ENCODE data around the gene WNT11.

DNA sequence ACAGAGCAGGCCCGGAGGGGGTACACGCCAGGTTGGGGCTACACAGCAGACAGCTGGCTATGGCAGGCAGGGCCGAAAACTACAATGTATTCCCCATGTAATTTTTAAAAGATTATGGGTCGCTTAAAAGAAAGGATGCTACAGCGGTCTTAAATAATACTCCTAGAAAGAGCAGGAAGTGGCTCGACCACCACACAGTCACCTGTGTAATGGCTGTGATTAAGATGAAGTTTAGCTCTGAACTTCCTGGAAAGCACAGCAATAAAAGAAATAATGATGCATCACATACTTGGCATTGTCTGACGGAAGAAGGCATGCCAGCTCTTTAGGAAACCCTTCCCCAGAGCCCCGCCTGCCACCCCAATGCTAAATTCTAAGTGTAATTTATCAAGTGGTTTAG lies 32.6 kb downstream of the WNT11 start:
- TF ChIP-seq, protein P1, sequence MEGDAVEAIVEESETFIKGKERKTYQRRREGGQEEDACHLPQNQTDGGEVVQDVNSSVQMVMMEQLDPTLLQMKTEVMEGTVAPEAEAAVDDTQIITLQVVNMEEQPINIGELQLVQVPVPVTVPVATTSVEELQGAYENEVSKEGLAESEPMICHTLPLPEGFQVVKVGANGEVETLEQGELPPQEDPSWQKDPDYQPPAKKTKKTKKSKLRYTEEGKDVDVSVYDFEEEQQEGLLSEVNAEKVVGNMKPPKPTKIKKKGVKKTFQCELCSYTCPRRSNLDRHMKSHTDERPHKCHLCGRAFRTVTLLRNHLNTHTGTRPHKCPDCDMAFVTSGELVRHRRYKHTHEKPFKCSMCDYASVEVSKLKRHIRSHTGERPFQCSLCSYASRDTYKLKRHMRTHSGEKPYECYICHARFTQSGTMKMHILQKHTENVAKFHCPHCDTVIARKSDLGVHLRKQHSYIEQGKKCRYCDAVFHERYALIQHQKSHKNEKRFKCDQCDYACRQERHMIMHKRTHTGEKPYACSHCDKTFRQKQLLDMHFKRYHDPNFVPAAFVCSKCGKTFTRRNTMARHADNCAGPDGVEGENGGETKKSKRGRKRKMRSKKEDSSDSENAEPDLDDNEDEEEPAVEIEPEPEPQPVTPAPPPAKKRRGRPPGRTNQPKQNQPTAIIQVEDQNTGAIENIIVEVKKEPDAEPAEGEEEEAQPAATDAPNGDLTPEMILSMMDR (IDR thresholded peaks at IDR 0.05): no peak
- TF ChIP-seq, protein P2, sequence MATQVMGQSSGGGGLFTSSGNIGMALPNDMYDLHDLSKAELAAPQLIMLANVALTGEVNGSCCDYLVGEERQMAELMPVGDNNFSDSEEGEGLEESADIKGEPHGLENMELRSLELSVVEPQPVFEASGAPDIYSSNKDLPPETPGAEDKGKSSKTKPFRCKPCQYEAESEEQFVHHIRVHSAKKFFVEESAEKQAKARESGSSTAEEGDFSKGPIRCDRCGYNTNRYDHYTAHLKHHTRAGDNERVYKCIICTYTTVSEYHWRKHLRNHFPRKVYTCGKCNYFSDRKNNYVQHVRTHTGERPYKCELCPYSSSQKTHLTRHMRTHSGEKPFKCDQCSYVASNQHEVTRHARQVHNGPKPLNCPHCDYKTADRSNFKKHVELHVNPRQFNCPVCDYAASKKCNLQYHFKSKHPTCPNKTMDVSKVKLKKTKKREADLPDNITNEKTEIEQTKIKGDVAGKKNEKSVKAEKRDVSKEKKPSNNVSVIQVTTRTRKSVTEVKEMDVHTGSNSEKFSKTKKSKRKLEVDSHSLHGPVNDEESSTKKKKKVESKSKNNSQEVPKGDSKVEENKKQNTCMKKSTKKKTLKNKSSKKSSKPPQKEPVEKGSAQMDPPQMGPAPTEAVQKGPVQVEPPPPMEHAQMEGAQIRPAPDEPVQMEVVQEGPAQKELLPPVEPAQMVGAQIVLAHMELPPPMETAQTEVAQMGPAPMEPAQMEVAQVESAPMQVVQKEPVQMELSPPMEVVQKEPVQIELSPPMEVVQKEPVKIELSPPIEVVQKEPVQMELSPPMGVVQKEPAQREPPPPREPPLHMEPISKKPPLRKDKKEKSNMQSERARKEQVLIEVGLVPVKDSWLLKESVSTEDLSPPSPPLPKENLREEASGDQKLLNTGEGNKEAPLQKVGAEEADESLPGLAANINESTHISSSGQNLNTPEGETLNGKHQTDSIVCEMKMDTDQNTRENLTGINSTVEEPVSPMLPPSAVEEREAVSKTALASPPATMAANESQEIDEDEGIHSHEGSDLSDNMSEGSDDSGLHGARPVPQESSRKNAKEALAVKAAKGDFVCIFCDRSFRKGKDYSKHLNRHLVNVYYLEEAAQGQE (IDR thresholded peaks at IDR 0.05; ENCODE audit: low read depth, low read length): no peak
- TF ChIP-seq POLR2AphosphoS5 (IDR thresholded peaks at IDR 0.05; ENCODE audit: low read depth, low read length): no peak
- TF ChIP-seq RXRA (IDR thresholded peaks at IDR 0.05; ENCODE audit: borderline replicate concordance, low read depth): no peak
- TF ChIP-seq RAD21 (IDR thresholded peaks at IDR 0.05; ENCODE audit: low read length): no peak
- TF ChIP-seq CHD2 (IDR thresholded peaks at IDR 0.05; ENCODE audit: low read length, partially characterized antibody): no peak
- TF ChIP-seq, protein P3, sequence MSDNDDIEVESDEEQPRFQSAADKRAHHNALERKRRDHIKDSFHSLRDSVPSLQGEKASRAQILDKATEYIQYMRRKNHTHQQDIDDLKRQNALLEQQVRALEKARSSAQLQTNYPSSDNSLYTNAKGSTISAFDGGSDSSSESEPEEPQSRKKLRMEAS (IDR thresholded peaks at IDR 0.05; ENCODE audit: low read depth): no peak
- TF ChIP-seq, protein P4, sequence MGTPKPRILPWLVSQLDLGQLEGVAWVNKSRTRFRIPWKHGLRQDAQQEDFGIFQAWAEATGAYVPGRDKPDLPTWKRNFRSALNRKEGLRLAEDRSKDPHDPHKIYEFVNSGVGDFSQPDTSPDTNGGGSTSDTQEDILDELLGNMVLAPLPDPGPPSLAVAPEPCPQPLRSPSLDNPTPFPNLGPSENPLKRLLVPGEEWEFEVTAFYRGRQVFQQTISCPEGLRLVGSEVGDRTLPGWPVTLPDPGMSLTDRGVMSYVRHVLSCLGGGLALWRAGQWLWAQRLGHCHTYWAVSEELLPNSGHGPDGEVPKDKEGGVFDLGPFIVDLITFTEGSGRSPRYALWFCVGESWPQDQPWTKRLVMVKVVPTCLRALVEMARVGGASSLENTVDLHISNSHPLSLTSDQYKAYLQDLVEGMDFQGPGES (IDR thresholded peaks at IDR 0.05; ENCODE audit: low read depth, low read length): no peak
- no peak for TF ChIP-seq NFIC (IDR thresholded peaks at IDR 0.05; ENCODE audit: borderline replicate concordance)
- TF ChIP-seq FOSL2 (IDR thresholded peaks at IDR 0.05; ENCODE audit: borderline replicate concordance, low read depth): no peak
